Fibroblast of villous mesenchyme (primary cell): ENCODE measurements around the gene SLCO2A1. TPM values are rescaled to one million over a fixed set of nuclear protein-coding genes. Genes with fewer than 3 reads are reported as not detected.

Experiments
- DNase-seq: peaks from one replicate; pipeline ENCODE4 v3.0.0-alpha.2; 2010; ENCODE audit warnings: low read depth
- H3K4me3 ChIP-seq: 2 replicates; pipeline ENCODE4 v1.5.1; 2011; ENCODE audit warnings: low read depth, mild to moderate bottlenecking, low read length
- CTCF ChIP-seq: IDR thresholded peaks from 2 replicates; pipeline ENCODE4 v1.5.1; 2012; ENCODE audit warnings: low read depth, mild to moderate bottlenecking, low read length; ENCODE audit not compliant: insufficient read depth
- total RNA-seq: library from RNA; depleted of rRNA; stranded (reverse); fragments of >200 nt; gene quantifications from 2 replicates; pipeline ENCODE4 v1.2.3, GENCODE V29; 2012

Gene SLCO2A1
- total RNA-seq, 1 donor, result 0.43 TPM

GRCh38 chr3:134027631-134028030, 2.1 kb downstream of the SLCO2A1 start:
- DNase-seq, result no peak
- no peak overlapping the region for H3K4me3 ChIP-seq
- TF ChIP-seq CTCF, result no peak

GRCh38 chr3:134020135-134020680, 9.5 kb downstream of the SLCO2A1 start:
- no peak overlapping the region for H3K4me3 ChIP-seq
- TF ChIP-seq CTCF, result no peak
- no peak for DNase-seq

GRCh38 chr3:134018850-134019249, 10.9 kb downstream of the SLCO2A1 start:
- TF ChIP-seq CTCF, result no peak
- H3K4me3 ChIP-seq, result no peak overlapping the region
- DNase-seq, result no peak

GRCh38 chr3:134018406-134018805, 11.3 kb downstream of the SLCO2A1 start:
- TF ChIP-seq CTCF, result no peak
- H3K4me3 ChIP-seq, result no peak overlapping the region
- DNase-seq, result no peak

- DNase-seq, result no peak
- no peak overlapping the region for H3K4me3 ChIP-seq
- TF ChIP-seq CTCF, result no peak
Observed at GRCh38 chr3:134017490-134017889, 12.2 kb downstream of the SLCO2A1 start.

- TF ChIP-seq CTCF, result no peak
- no peak overlapping the region for H3K4me3 ChIP-seq
- no peak for DNase-seq
Observed at GRCh38 chr3:134014270-134014669, 15.5 kb downstream of the SLCO2A1 start.

- no peak for TF ChIP-seq CTCF
- no peak for DNase-seq
- H3K4me3 ChIP-seq, result no peak overlapping the region
Observed at GRCh38 chr3:134013280-134013679, 16.4 kb downstream of the SLCO2A1 start.
